SHP77 (cell line): ENCODE measurements around the gene PSG1.
"Not testable (repeated sequence)": the region's sequence is repeated elsewhere in the genome, so short reads cannot be mapped to it uniquely, and the experiment has no call there.

Experiments used
- DNase-seq, 2 experiments: peaks; one replicate each; lab custom pipeline; 2025; lab: John Stamatoyannopoulos, UW

PSG1 gene

GRCh38 chr19:42821306-42821977 lies 58.1 kb downstream of the PSG1 start:
- peak; percentile 20 to 36 for DNase-seq

- DNase-seq = not testable (repeated sequence)
Measured at GRCh38 chr19:42819960-42820650, 59.4 kb downstream of the PSG1 start.

GRCh38 chr19:42816894-42817293 lies 62.6 kb downstream of the PSG1 start:
- DNase-seq = no peak
